Measurements from ENCODE around the gene KNCN.

KNCN gene

GRCh38 chr1:46547481-46548383 lies 3.7 kb downstream of the KNCN start:
- peak; percentile 60 for TF ChIP-seq CTCF (IDR thresholded peaks at IDR 0.05; ENCODE audit: extremely low read depth, insufficient read depth, missing control alignments)
- peak; percentile 68 for DNase-seq (ENCODE audit: low spot score)
- in situ Hi-C loops (cut with MboI; ENCODE audit: low pct_unique_long_range_greater_than_20kb, low sequenced_read_pairs, unreplicated experiment), result no loop called here

- TF ChIP-seq CTCF (IDR thresholded peaks at IDR 0.05; ENCODE audit: extremely low read depth, insufficient read depth, missing control alignments), result no peak
- no peak for DNase-seq (ENCODE audit: low spot score)
- in situ Hi-C loops (cut with MboI; ENCODE audit: low pct_unique_long_range_greater_than_20kb, low sequenced_read_pairs, unreplicated experiment), result no loop called here
Measured at GRCh38 chr1:46546210-46546609, 5.2 kb downstream of the KNCN start.

- no peak for TF ChIP-seq CTCF (IDR thresholded peaks at IDR 0.05; ENCODE audit: extremely low read depth, insufficient read depth, missing control alignments)
- no peak for DNase-seq (ENCODE audit: low spot score)
- in situ Hi-C loops (cut with MboI; ENCODE audit: low pct_unique_long_range_greater_than_20kb, low sequenced_read_pairs, unreplicated experiment), result no loop called here
Measured at GRCh38 chr1:46545784-46546183, 5.7 kb downstream of the KNCN start.

GRCh38 chr1:46544561-46545240 lies 6.7 kb downstream of the KNCN start:
- DNase-seq (ENCODE audit: low spot score), result no peak

GRCh38 chr1:46543761-46544560 lies 7.5 kb downstream of the KNCN start:
- in situ Hi-C loops (cut with MboI; ENCODE audit: low pct_unique_long_range_greater_than_20kb, low sequenced_read_pairs, unreplicated experiment), result no loop called here
- no peak for DNase-seq (ENCODE audit: low spot score)

More at GRCh38 chr1:46544561-46545240, 6.7 kb downstream of the KNCN start:
- in situ Hi-C loops (cut with MboI; ENCODE audit: low pct_unique_long_range_greater_than_20kb, low sequenced_read_pairs, unreplicated experiment), result no loop called here
- TF ChIP-seq CTCF (IDR thresholded peaks at IDR 0.05; ENCODE audit: extremely low read depth, insufficient read depth, missing control alignments), result no peak

More at GRCh38 chr1:46543761-46544560, 7.5 kb downstream of the KNCN start:
- no peak for TF ChIP-seq CTCF (IDR thresholded peaks at IDR 0.05; ENCODE audit: extremely low read depth, insufficient read depth, missing control alignments)

Data from GM13977 (cell line).